ENCODE data around the gene CD9.

The CD9 gene

GRCh38 chr12:6195665-6196535, 4.3 kb upstream of the CD9 start:
- Histone ChIP-seq H3K9me3 (ENCODE audit: control insufficient read depth, insufficient read depth, low read length) (no peaks in the 10 kb centered on the region), H3K27me3 (ENCODE audit: control insufficient read depth, insufficient read depth, low read length) (peaks cover 8% of the 10 kb centered on the region), H3K4me3 (ENCODE audit: low read depth, low read length) (no peak overlapping the region), H3K36me3 (ENCODE audit: control insufficient read depth, insufficient read depth, low read length) (no peaks in the 10 kb centered on the region), H3K9ac (ENCODE audit: low read depth, low read length) (no peak overlapping the region), H3K4me1 (ENCODE audit: control insufficient read depth, insufficient read depth, low read length) (peaks cover 22% of the 10 kb centered on the region)

- H3K36me3 ChIP-seq (ENCODE audit: control insufficient read depth, insufficient read depth, low read length), result no peaks in the 10 kb centered on the region
- no peak overlapping the region for H3K9ac ChIP-seq (ENCODE audit: low read depth, low read length)
- peaks cover 26% of the 10 kb centered on the region for H3K4me1 ChIP-seq (ENCODE audit: control insufficient read depth, insufficient read depth, low read length)
- H3K9me3 ChIP-seq (ENCODE audit: control insufficient read depth, insufficient read depth, low read length), result no peaks in the 10 kb centered on the region
- H3K4me3 ChIP-seq (ENCODE audit: low read depth, low read length), result peak overlapping the region; percentile 7
- H3K27me3 ChIP-seq (ENCODE audit: control insufficient read depth, insufficient read depth, low read length), result peaks cover 8% of the 10 kb centered on the region
Measured at GRCh38 chr12:6198051-6198450, 2.1 kb upstream of the CD9 start.

DNA sequence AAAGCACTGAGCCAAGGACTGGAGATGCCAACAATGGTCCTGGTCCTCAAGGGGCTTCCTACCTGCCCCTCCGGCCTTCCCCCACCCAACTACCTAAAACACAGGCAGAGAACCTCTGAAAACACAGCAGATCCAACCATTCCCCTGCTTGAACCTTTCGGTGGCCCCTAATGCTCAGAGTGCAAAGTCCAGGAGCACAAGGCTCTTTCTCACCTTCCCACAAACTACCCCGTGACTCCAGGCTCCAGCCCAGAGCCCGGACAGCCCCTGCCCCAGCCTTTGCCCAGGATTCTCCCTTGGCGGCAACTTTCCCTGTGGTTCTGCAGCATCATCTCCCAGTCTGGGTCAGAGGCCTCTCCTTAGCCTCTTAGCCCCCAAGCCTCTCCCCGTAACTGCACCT, 1.6 kb upstream of the CD9 start:
- no peak overlapping the region for H3K9ac ChIP-seq (ENCODE audit: low read depth, low read length)

DNA sequence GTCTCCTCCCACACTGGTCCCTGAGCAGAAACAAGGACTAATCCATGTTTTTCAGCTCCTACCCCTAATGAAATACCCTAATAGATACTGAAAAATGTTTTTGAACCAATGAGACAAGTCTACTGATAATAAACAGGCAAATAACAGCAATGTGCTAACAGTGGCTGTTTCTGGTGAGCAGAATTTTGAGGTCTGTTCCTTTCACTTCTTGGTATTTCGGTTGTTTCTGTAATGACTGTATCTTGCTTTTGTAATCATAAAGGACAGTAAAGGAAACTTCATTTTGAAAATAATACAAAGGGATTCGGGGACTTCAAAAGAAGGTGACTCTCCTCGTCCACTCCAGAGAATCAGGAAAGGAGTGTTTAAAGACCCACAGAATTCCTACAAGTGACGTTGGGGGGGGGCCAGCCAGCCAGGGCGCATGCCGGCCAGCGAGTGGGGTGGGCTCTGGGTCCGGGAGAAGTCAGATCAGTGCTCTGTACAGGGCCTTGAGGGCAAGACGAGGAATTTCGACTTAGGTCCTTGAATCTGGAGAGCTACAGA, 1.1 kb upstream of the CD9 start:
- peaks cover 8% of the 10 kb centered on the region for H3K27me3 ChIP-seq (ENCODE audit: control insufficient read depth, insufficient read depth, low read length)
- peaks cover 28% of the 10 kb centered on the region for H3K4me1 ChIP-seq (ENCODE audit: control insufficient read depth, insufficient read depth, low read length)
- H3K9ac ChIP-seq (ENCODE audit: low read depth, low read length), result no peak overlapping the region
- no peaks in the 10 kb centered on the region for H3K36me3 ChIP-seq (ENCODE audit: control insufficient read depth, insufficient read depth, low read length)
- peak overlapping the region; percentile 52 for H3K4me3 ChIP-seq (ENCODE audit: low read depth, low read length)
- no peaks in the 10 kb centered on the region for H3K9me3 ChIP-seq (ENCODE audit: control insufficient read depth, insufficient read depth, low read length)

More for the DNA sequence above, 1.6 kb upstream of the CD9 start:
- Histone ChIP-seq H3K9me3 (ENCODE audit: control insufficient read depth, insufficient read depth, low read length) (no peaks in the 10 kb centered on the region), H3K4me1 (ENCODE audit: control insufficient read depth, insufficient read depth, low read length) (peaks cover 28% of the 10 kb centered on the region), H3K4me3 (ENCODE audit: low read depth, low read length) (peak overlapping the region; percentile 7), H3K27me3 (ENCODE audit: control insufficient read depth, insufficient read depth, low read length) (peaks cover 8% of the 10 kb centered on the region), H3K36me3 (ENCODE audit: control insufficient read depth, insufficient read depth, low read length) (no peaks in the 10 kb centered on the region)

GRCh38 chr12:6199531-6200255, 507 bp upstream of the CD9 start:
- no peaks in the 10 kb centered on the region for H3K36me3 ChIP-seq (ENCODE audit: control insufficient read depth, insufficient read depth, low read length)
- no peaks in the 10 kb centered on the region for H3K9me3 ChIP-seq (ENCODE audit: control insufficient read depth, insufficient read depth, low read length)
- peaks cover 33% of the 10 kb centered on the region for H3K4me1 ChIP-seq (ENCODE audit: control insufficient read depth, insufficient read depth, low read length)
- peak overlapping the region; percentile 30 for H3K9ac ChIP-seq (ENCODE audit: low read depth, low read length)
- peaks cover 8% of the 10 kb centered on the region for H3K27me3 ChIP-seq (ENCODE audit: control insufficient read depth, insufficient read depth, low read length)
- peak overlapping the region; percentile 52 for H3K4me3 ChIP-seq (ENCODE audit: low read depth, low read length)

DNA sequence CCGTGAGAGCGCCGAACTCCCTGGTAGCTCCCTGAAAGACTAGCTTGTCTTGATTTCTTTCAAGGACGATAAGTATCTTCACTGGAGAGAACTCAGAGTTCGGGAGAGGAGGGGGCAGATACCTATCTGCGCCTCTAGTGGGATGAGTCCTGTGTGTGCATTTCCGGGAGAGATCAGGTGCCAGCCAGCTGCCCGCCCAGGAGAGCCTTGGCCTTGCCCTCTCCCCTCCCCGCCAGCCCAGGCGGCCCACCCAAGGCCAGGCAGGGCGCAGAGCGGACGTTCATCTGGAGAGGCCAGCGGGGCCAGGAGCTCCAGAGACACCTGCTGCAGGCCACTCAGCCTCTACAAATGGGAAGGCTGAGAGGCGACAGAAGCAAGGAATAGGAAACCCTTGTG, 1.0 kb downstream of the CD9 start:
- Histone ChIP-seq H3K4me3 (ENCODE audit: low read depth, low read length) (peak overlapping the region; percentile 86), H3K9me3 (ENCODE audit: control insufficient read depth, insufficient read depth, low read length) (no peaks in the 10 kb centered on the region), H3K27me3 (ENCODE audit: control insufficient read depth, insufficient read depth, low read length) (peaks cover 8% of the 10 kb centered on the region), H3K9ac (ENCODE audit: low read depth, low read length) (peak overlapping the region; percentile 77), H3K4me1 (ENCODE audit: control insufficient read depth, insufficient read depth, low read length) (peaks cover 38% of the 10 kb centered on the region), H3K36me3 (ENCODE audit: control insufficient read depth, insufficient read depth, low read length) (no peaks in the 10 kb centered on the region)

- Histone ChIP-seq H3K27me3 (ENCODE audit: control insufficient read depth, insufficient read depth, low read length) (peaks cover 8% of the 10 kb centered on the region), H3K4me3 (ENCODE audit: low read depth, low read length) (peak overlapping the region; percentile 86), H3K36me3 (ENCODE audit: control insufficient read depth, insufficient read depth, low read length) (no peaks in the 10 kb centered on the region), H3K9me3 (ENCODE audit: control insufficient read depth, insufficient read depth, low read length) (no peaks in the 10 kb centered on the region), H3K9ac (ENCODE audit: low read depth, low read length) (no peak overlapping the region), H3K4me1 (ENCODE audit: control insufficient read depth, insufficient read depth, low read length) (peaks cover 38% of the 10 kb centered on the region)
Measured at GRCh38 chr12:6201826-6202225, 1.6 kb downstream of the CD9 start.

- Histone ChIP-seq H3K27me3 (ENCODE audit: control insufficient read depth, insufficient read depth, low read length) (peaks cover 8% of the 10 kb centered on the region), H3K4me3 (ENCODE audit: low read depth, low read length) (no peak overlapping the region), H3K4me1 (ENCODE audit: control insufficient read depth, insufficient read depth, low read length) (peaks cover 38% of the 10 kb centered on the region)
Measured at GRCh38 chr12:6202304-6202703, 2.1 kb downstream of the CD9 start.

DNA sequence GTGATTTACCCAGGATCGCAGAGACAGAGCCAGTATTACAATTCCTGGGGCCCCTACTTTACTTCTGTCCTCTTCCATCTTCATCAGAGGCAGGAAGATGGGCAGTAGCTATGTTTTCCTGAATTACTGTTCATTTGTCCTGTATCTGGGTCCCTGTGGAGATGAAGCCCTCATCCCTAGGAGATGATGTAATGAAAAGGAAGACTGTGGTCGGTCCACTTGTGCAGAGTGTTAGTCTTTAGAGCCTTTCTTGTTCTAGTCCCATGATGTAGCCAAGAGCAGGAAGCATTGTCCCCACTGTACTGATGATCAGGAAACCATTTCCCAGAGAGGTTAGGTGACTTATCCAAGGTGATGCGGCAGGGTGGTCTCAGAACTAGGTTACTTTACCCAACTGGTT, 2.6 kb downstream of the CD9 start:
- Histone ChIP-seq H3K27me3 (ENCODE audit: control insufficient read depth, insufficient read depth, low read length) (peaks cover 8% of the 10 kb centered on the region), H3K36me3 (ENCODE audit: control insufficient read depth, insufficient read depth, low read length) (no peaks in the 10 kb centered on the region), H3K4me3 (ENCODE audit: low read depth, low read length) (no peak overlapping the region), H3K4me1 (ENCODE audit: control insufficient read depth, insufficient read depth, low read length) (peaks cover 38% of the 10 kb centered on the region), H3K9ac (ENCODE audit: low read depth, low read length) (no peak overlapping the region), H3K9me3 (ENCODE audit: control insufficient read depth, insufficient read depth, low read length) (no peaks in the 10 kb centered on the region)

More at GRCh38 chr12:6202304-6202703, 2.1 kb downstream of the CD9 start:
- H3K9ac ChIP-seq (ENCODE audit: low read depth, low read length), result no peak overlapping the region
- no peaks in the 10 kb centered on the region for H3K36me3 ChIP-seq (ENCODE audit: control insufficient read depth, insufficient read depth, low read length)
- no peaks in the 10 kb centered on the region for H3K9me3 ChIP-seq (ENCODE audit: control insufficient read depth, insufficient read depth, low read length)

DNA sequence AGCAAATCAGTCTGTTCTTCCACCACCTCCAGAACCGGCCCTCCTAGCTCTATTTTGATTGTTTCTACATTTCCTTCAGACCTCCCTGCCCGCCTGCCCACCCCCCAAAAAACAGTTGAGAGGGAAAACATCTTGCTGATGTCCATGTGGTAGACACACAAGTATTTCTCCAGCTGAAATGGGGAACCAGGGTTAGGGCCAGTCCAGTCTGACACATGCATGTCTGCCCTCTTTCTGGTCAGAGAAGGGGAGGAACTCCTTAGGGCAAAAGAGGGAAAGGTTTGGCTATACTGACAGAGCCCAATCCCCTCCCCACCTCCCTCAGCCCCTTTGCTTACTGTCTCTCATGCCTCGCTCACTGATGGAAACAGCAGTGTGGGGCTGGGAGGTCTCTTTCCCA, 3.4 kb downstream of the CD9 start:
- Histone ChIP-seq H3K4me1 (ENCODE audit: control insufficient read depth, insufficient read depth, low read length) (peaks cover 34% of the 10 kb centered on the region), H3K4me3 (ENCODE audit: low read depth, low read length) (no peak overlapping the region), H3K36me3 (ENCODE audit: control insufficient read depth, insufficient read depth, low read length) (peaks cover 3% of the 10 kb centered on the region), H3K27me3 (ENCODE audit: control insufficient read depth, insufficient read depth, low read length) (peaks cover 4% of the 10 kb centered on the region), H3K9me3 (ENCODE audit: control insufficient read depth, insufficient read depth, low read length) (no peaks in the 10 kb centered on the region), H3K9ac (ENCODE audit: low read depth, low read length) (no peak overlapping the region)

GRCh38 chr12:6204533-6205143, 4.4 kb downstream of the CD9 start:
- H3K9ac ChIP-seq (ENCODE audit: low read depth, low read length), result no peak overlapping the region
- H3K27me3 ChIP-seq (ENCODE audit: control insufficient read depth, insufficient read depth, low read length), result no peaks in the 10 kb centered on the region
- peaks cover 25% of the 10 kb centered on the region for H3K4me1 ChIP-seq (ENCODE audit: control insufficient read depth, insufficient read depth, low read length)
- H3K4me3 ChIP-seq (ENCODE audit: low read depth, low read length), result no peak overlapping the region
- no peaks in the 10 kb centered on the region for H3K9me3 ChIP-seq (ENCODE audit: control insufficient read depth, insufficient read depth, low read length)
- peaks cover 3% of the 10 kb centered on the region for H3K36me3 ChIP-seq (ENCODE audit: control insufficient read depth, insufficient read depth, low read length)
